Right renal pelvis (tissue), 4 donors: Measurements from ENCODE around the gene GCH1. TPM values are rescaled to one million over a fixed set of nuclear protein-coding genes. Genes with fewer than 3 reads are reported as not detected.
"Not testable (repeated sequence)": the region's sequence is repeated elsewhere in the genome, so short reads cannot be mapped to it uniquely, and the experiment has no call there.

Experiments used
- DNase-seq, 4 donors: peaks; one replicate each; pipeline ENCODE4 v3.0.0-alpha.2; 2013; ENCODE audit warnings: low read depth in 4 of 4, low spot score in 3 of 4, missing footprints in 1 of 4
- polyA plus RNA-seq, 4 donors: library from polyadenylated mRNA; unstranded; fragments of 120-200 nt; gene quantifications; one replicate each; pipeline ENCODE4 v1.2.1, GENCODE V29; 2013; ENCODE audit not compliant: insufficient read length in 4 of 4

GCH1 gene
- polyA plus RNA-seq, 4 donors = 10.4 to 12.2 (median 10.7) TPM

DNA sequence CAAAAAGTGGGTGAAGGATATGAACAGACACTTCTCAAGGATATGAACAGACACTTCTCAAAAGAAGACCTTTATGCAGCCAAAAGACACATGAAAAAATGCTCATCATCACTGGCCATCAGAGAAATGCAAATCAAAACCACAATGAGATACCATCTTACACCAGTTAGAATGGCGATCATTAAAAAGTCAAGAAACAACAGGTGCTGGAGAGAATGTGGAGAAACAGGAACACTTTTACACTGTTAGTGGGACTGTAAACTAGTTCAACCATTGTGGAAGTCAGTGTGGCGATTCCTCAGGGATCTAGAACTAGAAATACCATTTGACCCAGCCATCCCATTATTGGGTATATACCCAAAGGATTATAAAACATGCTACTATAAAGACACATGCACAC, 27.0 kb downstream of the GCH1 start:
- DNase-seq = not testable (repeated sequence)

DNA sequence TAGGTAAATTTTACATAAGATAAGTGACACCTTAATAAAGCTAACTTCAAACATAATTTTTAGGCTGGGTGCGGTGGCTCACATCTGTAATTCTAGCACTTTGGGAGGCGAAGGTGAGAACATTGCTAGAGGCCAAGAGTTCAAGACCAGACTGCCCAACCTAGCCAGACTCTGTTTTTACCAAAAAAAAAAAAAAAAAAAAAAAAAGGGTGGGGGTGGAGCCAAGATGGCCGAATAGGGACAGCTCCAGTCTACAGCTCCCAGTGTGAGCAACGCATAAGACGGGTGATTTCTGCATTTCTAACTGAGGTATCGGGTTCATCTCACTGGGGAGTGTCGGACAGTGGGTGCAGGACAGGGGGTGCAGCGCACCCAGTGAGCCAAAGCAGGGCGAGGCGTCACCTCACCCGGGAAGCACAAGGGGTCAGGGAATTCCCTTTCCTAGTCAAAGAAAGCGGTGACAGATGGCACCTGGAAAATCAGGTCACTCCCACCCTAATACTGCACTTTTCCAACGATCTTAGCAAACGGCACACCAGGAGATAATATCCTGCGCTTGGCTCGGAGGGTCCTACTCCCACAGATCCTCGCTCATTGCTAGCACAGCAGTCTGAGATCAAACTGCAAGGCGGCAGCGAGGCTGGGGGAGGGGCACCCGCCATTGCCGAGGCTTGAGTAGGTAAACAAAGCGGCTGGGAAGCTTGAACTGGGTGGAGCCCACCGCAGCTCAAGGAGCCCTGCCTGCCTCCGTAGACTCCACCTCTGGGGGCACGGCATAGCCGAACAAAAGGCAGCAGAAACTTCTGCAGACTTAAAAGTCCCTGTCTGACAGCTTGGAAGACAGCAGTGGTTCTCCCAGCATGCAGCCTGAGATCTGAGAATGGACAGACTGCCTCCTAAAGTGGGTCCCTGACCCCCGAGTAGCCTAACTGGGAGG, 32.2 kb downstream of the GCH1 start:
- DNase-seq = not testable (repeated sequence)

GRCh38 chr14:54867011-54867410, 35.6 kb downstream of the GCH1 start:
- DNase-seq = peak in 3 of 4 donors; percentile 47 to 70 (median 56)

DNA sequence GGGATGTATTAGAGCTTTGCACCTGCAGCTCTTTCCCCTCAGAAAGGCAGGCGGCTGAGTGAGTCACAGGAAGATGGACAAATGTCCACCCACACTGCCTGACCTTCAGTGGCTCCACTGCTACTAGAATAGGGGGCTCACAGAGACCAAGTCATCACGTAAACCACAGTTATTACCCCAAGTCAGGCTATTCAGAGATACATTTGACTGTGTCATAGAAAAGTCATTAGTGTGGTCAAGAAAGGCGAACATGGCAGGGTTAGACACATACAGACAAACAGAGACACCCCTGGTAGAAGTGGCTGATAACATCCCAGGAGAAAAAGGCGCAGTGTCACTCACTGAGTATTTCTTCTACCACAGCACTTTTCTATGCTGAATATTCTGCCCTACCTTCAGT, 36.0 kb downstream of the GCH1 start:
- no peak for DNase-seq

DNA sequence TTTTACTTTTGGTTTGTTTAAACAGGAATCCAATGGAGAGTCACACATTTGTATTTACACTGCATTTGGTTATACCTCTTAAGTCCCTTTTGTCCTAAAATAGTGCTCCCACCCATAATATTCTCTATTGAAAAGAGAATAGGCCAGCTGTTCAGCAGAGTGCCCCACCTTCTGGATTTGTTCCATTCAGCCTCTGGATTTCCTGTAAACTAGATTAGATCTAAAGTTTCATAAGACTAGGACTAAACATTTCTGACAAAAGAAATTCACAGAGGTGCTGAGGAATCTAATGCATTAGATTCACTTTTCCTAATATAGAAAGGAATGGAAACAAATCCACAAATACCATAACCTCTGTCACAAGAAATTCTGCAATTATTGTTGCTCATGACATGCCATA, 38.1 kb downstream of the GCH1 start:
- no peak for DNase-seq

GRCh38 chr14:54857830-54858269, 44.8 kb downstream of the GCH1 start:
- no peak for DNase-seq

DNA sequence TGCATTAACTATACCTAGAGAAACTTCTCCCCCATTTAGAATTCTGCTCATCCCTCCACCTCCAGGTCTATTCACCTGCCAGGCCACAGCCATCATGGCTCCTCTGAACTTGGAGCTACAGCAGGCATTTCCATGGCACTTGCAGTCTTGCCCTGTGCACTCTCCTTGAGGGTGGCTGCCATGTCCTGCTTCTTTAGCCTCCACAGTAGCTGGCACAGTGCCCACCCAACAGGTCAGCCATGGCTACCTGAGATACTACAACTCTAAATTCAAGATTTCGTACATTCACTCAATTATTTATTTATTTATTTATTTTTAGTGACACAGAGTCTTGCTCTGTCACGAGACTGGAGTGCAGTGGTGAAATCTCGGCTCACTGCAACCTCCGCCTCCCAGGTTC, 46.5 kb downstream of the GCH1 start:
- DNase-seq = no peak

GRCh38 chr14:54854181-54854580, 48.4 kb downstream of the GCH1 start:
- DNase-seq = no peak

DNA sequence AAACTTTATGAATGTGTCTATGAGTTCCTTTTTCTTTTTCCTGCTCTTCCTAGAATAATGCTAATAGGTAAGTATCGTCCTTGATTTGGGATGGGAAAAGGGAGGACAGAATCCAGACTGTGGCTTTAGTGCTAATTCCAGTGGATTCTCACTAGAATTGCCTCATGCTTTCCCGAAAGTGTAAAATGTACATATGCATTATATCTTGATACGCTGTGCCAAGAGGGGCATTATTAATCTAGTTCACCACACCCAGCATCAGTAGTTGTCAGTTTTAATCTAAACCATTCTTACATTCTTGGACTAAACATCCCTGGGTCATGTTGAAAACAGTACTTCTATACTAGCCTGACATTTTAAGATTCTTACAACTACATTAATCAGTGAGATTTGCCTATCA, 49.3 kb downstream of the GCH1 start:
- no peak for DNase-seq

GRCh38 chr14:54852215-54852614, 50.4 kb downstream of the GCH1 start:
- DNase-seq = no peak

GRCh38 chr14:54848910-54849309, 53.7 kb downstream of the GCH1 start:
- DNase-seq = no peak

- DNase-seq = no peak
Observed at GRCh38 chr14:54845641-54846040, 57.0 kb downstream of the GCH1 start.

DNA sequence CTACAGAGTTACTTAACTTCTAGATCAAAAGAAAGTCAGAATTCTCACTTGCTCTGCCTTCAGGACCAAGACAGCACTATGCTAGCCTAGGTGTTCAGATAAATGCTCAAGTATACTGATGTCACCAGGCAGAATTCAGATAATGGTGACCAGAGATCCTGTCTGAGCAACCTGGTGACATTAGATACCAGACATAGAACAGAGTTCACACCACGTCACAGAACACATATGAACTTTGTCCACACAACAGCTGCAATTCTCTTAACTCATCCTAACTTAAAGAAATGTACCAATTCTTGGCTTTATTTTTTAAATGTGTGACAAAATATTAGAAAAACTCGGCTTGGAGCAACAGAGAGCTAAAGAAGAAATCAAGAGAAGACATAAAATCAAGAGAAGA, 58.1 kb downstream of the GCH1 start:
- DNase-seq = no peak

- no peak for DNase-seq
Observed at GRCh38 chr14:54840798-54841197, 61.8 kb downstream of the GCH1 start.

GRCh38 chr14:54840336-54840735, 62.3 kb downstream of the GCH1 start:
- no peak for DNase-seq

DNA sequence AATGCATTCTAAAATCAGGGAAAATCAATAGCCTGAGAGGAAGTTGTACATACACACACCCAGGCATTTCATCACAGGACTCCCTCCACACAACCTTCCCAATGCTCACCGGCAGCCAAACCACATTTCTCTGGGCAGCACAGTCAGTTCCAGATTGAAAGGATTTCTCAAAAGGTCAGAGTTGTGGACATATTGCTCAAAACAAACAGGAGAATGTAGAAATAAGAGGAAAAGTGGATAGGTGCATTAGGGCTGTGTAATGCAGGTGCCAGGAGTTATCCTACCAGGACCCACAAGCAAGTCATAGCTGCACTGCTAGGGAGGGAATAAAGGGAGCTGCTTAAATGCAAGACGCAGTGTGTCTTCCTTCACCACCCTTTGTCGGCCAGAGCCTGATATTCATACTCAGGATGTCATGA, 62.9 kb downstream of the GCH1 start:
- DNase-seq = no peak

- no peak for DNase-seq
Observed at GRCh38 chr14:54838931-54839512, 63.6 kb downstream of the GCH1 start.

DNA sequence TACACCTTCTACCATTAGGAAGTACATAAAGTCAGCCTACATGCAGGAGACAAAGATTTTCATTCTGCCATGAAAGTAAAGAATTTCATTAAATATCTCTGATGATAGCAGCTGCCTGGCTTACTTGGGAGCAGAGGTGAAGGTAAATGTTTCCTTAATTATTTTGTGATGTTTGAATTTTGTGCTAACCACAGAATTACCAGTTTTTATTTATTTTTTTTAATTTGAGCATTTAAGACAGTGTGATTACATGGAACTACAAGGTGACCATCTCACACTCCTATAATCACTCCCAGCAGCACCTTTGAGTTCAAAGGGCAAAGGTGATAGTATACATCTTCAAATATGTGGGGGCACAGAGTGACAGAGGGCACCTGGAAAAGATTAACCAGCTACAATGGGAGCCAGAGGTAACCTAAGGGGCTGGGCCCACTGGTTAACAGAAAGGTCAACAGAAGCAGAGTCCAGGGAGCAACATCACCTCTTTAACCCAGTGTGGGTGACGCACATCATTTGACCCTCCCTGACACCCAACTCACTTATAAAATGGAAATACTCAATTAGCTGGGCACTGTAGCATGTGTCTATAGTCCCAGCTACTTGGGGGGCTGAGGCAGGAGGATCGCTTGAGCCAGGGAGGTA, 65.0 kb downstream of the GCH1 start:
- no peak for DNase-seq

DNA sequence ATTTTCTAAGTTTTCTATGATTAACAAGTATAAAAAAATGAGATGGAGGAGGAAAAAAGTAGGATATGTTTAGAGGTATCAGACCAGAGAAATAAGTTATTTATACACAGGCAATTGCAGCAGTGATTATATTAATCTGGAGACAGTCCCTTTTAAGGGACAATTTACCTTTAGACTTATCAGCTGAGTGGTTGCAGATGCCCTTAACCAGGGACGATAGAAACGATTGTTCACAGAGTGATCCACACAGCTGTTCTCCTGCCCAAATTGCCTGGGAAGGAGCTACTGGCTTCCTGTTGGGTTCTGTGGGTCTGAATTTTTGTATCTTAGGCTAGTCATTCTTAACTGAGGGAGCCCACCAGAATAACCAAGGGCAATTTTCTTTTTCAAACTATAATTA, 66.4 kb downstream of the GCH1 start:
- no peak for DNase-seq

- no peak for DNase-seq
Observed at GRCh38 chr14:54834727-54835126, 67.9 kb downstream of the GCH1 start.

GRCh38 chr14:54834081-54834480, 68.5 kb downstream of the GCH1 start:
- no peak for DNase-seq

DNA sequence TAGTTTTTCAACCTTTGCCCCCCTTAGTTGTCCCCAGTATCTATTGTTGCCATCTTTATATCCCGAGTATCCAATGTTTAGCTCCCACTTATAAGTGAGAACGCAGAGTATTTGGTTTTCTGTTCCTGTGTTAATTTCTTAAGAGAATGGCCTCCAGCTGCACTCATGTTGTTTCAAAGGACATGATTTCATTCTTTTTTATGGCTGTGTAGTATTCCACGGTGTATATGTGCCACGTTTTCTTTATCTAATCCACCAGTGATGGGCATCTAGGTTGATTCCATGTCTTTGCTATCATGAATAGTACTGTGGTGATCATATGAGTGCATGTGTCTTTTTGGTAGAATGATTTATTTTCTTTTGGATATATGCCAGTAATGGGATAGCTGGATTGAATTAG, 72.0 kb downstream of the GCH1 start:
- no peak for DNase-seq
